ENCODE results near the gene VPS26A. TPM values are rescaled to one million over a fixed set of nuclear protein-coding genes. Genes with fewer than 3 reads are reported as not detected.

Gene VPS26A
- total RNA-seq, 2 donors from 2014 or later, result 41.2 to 46.5 TPM

DNA sequence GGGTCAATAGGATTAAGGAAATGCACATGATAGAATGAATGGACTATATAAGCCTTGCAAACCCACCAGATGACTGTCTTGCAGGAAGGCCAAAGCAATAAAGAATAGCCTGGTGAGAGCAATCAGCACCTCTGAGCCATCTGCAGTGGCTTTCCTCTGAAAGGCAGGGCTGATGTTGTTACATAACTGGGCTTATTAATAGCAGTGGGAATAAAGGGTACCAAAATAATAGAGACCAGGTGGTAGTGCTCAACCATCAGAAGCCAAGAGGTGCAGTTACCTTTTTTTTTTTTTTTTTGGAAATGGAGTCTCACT lies 16.8 kb upstream of the VPS26A start:
- Mint-ChIP-seq H3K27me3 (ENCODE audit: insufficient read depth) (peaks cover 4% of the 10 kb centered on the region), H3K27ac (no peak overlapping the region), H3K9me3 (peaks cover 4% of the 10 kb centered on the region), H3K4me3 (no peak overlapping the region), H3K36me3 (ENCODE audit: low read depth) (no peaks in the 10 kb centered on the region), H3K4me1 (no peaks in the 10 kb centered on the region)
- Histone ChIP-seq H3K27ac (ENCODE audit: low read depth, low read length) (no peak overlapping the region), H3K36me3 (ENCODE audit: control insufficient read depth, insufficient read depth, low read length) (no peaks in the 10 kb centered on the region), H3K27me3 (ENCODE audit: control insufficient read depth, insufficient read depth, low read length, poor library complexity, severe bottlenecking) (no peaks in the 10 kb centered on the region), H3K4me1 (ENCODE audit: control insufficient read depth, insufficient read depth, low read length) (peaks cover 4% of the 10 kb centered on the region), H3K9ac (ENCODE audit: extremely low read depth, low read length, poor library complexity, severe bottlenecking) (no peak overlapping the region), H3K9me3 (ENCODE audit: control insufficient read depth, low read length) (no peaks in the 10 kb centered on the region), H3K4me3 (ENCODE audit: low read length) (no peak overlapping the region)
- TF ChIP-seq, protein P1, sequence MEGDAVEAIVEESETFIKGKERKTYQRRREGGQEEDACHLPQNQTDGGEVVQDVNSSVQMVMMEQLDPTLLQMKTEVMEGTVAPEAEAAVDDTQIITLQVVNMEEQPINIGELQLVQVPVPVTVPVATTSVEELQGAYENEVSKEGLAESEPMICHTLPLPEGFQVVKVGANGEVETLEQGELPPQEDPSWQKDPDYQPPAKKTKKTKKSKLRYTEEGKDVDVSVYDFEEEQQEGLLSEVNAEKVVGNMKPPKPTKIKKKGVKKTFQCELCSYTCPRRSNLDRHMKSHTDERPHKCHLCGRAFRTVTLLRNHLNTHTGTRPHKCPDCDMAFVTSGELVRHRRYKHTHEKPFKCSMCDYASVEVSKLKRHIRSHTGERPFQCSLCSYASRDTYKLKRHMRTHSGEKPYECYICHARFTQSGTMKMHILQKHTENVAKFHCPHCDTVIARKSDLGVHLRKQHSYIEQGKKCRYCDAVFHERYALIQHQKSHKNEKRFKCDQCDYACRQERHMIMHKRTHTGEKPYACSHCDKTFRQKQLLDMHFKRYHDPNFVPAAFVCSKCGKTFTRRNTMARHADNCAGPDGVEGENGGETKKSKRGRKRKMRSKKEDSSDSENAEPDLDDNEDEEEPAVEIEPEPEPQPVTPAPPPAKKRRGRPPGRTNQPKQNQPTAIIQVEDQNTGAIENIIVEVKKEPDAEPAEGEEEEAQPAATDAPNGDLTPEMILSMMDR (conservative IDR thresholded peaks at IDR 0.05), result no peak
- DNase-seq, result no peak

GRCh38 chr10:69107699-69108098 lies 16.3 kb upstream of the VPS26A start:
- H3K4me3 Mint-ChIP-seq, result no peak overlapping the region
- H3K36me3 Mint-ChIP-seq (ENCODE audit: low read depth), result no peaks in the 10 kb centered on the region
- H3K4me1 ChIP-seq (ENCODE audit: control insufficient read depth, insufficient read depth, low read length), result peaks cover 5% of the 10 kb centered on the region
- TF ChIP-seq, protein P1 (conservative IDR thresholded peaks at IDR 0.05), result no peak
- H3K9me3 Mint-ChIP-seq, result peaks cover 4% of the 10 kb centered on the region
- H3K27me3 ChIP-seq (ENCODE audit: control insufficient read depth, insufficient read depth, low read length, poor library complexity, severe bottlenecking), result no peaks in the 10 kb centered on the region
- whole genome bisulfite sequencing, 2 experiments (ENCODE audit: insufficient coverage in 1 of 2, insufficient read length in 1 of 2), result 80 to 90% methylated on average over 1 to 2 of the region's 2 CpGs
- no peak overlapping the region for H3K27ac Mint-ChIP-seq
- H3K27me3 Mint-ChIP-seq (ENCODE audit: insufficient read depth), result peaks cover 4% of the 10 kb centered on the region
- no peak for DNase-seq
- H3K4me3 ChIP-seq (ENCODE audit: low read length), result no peak overlapping the region
- H3K9me3 ChIP-seq (ENCODE audit: control insufficient read depth, low read length), result no peaks in the 10 kb centered on the region
- no peak overlapping the region for H3K27ac ChIP-seq (ENCODE audit: low read depth, low read length)
- no peaks in the 10 kb centered on the region for H3K36me3 ChIP-seq (ENCODE audit: control insufficient read depth, insufficient read depth, low read length)
- no peak overlapping the region for H3K9ac ChIP-seq (ENCODE audit: extremely low read depth, low read length, poor library complexity, severe bottlenecking)
- no peaks in the 10 kb centered on the region for H3K4me1 Mint-ChIP-seq

GRCh38 chr10:69119896-69120295 lies 4.1 kb upstream of the VPS26A start:
- Mint-ChIP-seq H3K36me3 (ENCODE audit: low read depth) (no peaks in the 10 kb centered on the region), H3K27ac (no peak overlapping the region), H3K4me1 (peaks cover 3% of the 10 kb centered on the region), H3K4me3 (no peak overlapping the region), H3K9me3 (no peaks in the 10 kb centered on the region), H3K27me3 (ENCODE audit: insufficient read depth) (peaks cover 5% of the 10 kb centered on the region)
- DNase-seq, result no peak
- Histone ChIP-seq H3K27ac (ENCODE audit: low read depth, low read length) (no peak overlapping the region), H3K9me3 (ENCODE audit: control insufficient read depth, low read length) (no peaks in the 10 kb centered on the region), H3K36me3 (ENCODE audit: control insufficient read depth, insufficient read depth, low read length) (no peaks in the 10 kb centered on the region), H3K27me3 (ENCODE audit: control insufficient read depth, insufficient read depth, low read length, poor library complexity, severe bottlenecking) (no peaks in the 10 kb centered on the region), H3K4me1 (ENCODE audit: control insufficient read depth, insufficient read depth, low read length) (no peaks in the 10 kb centered on the region), H3K9ac (ENCODE audit: extremely low read depth, low read length, poor library complexity, severe bottlenecking) (no peak overlapping the region), H3K4me3 (ENCODE audit: low read length) (no peak overlapping the region)
- TF ChIP-seq, protein P1 (conservative IDR thresholded peaks at IDR 0.05), result no peak
- WGBS, 2 experiments (ENCODE audit: insufficient coverage in 1 of 2, insufficient read length in 1 of 2), result 71% methylated on average over 1 of the region's 1 CpG; no CpG with 5 or more reads in 1 of the 2 experiments
